GM21423 (cell line): ENCODE results near the gene DCST1.

Source experiments
- ATAC-seq: cut with Tn5 transposase; IDR thresholded peaks from one replicate; pipeline ENCODE4 v1.9.1; 2021; ENCODE audit warnings: mild to moderate bottlenecking, moderate library complexity; ENCODE audit not compliant: unreplicated experiment

The DCST1 gene

GRCh38 chr1:155070721-155071569, 37.3 kb downstream of the DCST1 start:
- ATAC-seq, result peak; percentile 76

DNA sequence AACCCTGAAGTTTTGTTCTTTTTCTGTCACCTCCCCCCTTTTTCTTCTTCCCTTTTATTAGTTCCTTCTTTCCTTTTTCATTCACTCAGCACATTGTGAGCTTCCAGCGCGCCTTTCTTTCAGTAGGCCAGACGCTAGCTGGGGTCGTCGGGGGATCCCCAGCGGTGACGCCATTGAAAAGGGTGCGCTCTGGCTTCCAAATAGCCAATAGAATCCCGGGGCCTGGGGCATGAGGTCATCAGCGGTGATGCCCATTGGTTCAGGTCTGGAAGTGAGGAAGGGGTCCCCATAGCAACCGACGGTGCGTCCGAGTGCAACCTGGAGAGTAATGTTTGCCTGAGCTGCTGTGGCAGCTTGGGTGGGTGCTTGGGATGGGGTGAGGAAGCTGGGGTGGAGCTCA, 38.1 kb downstream of the DCST1 start:
- ATAC-seq, result no peak

DNA sequence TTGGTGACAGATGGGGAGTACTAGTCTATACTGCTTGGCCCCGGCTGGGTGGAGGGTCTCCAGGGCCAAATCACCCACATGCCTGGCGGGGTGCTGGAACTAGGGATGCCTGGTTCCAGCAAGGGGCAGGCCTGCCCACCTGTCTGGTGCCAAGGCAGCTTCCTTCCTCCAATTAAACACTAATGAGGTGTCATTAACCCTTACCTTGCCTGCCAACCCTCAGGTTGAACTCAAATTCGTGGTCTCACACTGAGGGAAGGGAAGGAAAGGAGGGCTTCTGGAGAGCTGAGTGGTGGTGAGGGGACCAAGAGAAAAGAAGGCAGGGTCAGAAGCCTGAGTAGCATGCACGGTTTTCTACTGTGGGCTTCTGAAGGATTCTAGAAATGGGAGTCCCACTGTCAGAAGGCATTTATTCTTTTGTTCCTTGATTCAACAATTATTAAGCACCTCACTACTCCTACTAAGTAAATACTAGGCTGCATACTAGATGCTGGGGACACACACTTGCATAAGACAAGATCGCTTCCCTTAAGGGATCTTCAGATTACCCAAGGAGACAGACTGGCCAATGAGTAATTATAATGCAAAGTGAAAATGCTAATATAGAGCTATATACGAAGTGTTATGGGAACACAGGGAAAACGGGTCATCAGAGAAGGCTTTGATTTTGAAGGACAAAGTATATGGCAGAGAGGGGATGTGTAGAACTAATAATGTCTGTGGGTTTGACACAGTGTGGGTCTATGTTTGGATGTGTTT, 39.1 kb downstream of the DCST1 start:
- no peak for ATAC-seq

DNA sequence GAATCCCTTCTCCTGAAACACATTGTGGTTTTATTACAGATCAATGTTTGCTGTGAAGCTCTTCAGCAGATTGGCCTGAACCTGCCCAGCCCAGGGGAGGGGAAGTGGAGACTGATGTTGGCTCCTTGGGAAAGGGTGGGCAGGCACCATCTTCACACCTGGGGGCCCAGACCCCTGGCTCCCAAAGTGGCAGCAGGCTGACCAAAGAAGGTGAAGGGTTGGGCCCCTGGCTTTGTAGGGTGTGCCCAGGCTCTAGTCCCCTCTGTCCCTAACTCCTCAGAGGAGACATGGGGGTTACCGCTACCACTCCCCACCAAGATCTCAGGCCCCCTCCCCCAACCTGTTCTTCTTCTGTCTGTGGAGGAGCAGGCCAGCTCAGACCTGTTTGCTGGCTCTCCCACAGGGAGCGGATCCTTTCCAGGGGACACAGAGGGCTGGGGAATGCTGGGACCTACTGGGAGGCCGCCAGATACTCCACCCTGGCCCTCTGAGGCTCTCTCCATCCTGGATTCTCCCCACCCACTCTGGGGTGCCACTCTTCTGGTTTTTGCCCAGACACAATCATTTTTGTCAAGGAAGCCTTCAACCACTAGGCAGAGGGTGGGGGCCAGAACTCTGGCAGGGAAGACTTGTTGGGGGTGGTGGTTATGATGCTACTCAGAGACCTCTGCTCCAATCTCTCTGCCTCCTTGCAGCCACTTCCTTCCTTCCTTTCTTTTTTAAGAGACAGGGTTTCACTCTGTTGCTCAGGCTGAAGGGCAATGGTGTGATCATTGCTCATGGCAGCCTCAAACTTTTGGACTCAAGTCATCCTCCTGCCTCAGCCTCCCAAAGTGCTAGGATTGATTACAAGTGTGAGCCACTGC, 40.0 kb downstream of the DCST1 start:
- ATAC-seq, result no peak

GRCh38 chr1:155075535-155075934, 41.9 kb downstream of the DCST1 start:
- ATAC-seq, result no peak

DNA sequence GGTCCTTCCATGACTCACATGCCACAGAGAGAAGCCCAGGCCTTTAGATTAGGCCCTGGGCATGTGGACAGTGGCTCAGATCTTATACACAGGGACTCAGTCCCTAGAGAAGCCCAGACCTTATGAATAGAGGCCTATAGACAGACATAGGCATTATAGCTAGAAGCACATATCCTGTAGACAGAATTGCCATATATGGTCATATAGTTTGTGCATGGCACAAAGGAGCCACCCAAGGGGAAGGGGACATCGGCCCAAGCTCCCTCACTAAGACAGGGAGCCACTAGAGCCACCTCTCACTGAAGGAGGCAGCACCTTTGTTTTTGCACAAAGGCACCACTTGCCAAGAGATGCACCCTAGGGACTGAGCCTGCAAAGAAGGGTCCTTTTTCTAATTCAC, 42.7 kb downstream of the DCST1 start:
- ATAC-seq, result no peak

DNA sequence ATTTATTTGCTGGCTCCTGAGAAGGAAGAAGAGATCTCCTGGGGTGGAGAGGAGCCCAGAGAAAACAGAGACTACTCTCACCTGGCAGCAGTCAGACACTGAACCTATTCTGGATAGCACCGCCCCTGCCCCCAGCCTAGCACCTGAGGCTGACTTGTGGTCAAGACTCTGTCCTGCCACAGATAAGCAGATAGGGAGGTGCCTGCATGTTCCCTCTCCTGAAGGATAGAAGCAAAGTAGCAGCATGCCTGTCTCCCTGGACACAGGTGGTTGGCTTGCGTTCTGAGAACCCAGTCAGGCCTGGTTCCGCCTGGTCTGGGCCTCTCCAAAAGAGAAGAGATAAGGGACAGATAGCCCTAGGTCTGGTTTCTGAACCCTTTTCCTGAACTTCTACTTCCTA, 43.7 kb downstream of the DCST1 start:
- no peak for ATAC-seq

DNA sequence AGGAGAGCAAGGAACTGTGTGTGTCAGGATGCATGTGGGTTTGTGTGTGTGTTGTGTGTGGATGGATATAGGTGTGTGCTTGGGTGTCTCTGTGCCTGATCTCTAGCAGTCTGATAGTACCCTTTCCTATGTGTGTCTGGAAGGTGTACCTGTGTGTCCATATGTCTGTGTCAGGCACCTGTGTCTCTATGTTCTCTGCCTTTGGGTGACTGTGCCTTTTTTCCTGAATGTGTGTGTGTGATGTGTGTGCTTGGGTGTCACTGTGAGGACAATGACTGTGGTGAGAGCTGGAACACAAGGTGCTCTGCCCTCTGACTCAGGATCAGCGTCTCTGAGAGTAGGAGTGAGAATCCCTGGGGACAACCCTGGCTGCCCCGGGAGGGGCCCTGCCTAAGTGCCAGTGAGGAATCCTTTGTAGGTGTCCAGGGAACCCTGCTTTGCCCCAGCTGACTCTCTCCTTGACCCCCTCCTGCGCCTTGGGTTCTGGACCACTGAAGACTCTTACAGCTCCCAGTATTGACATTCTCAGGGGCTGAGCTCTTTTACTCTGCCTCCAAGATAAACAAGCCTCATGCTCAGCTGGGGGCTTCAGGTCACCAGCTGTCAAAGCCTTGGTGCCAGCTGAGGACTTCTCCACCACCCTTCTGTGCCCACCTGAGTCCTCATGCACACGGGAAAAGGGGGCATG, 44.3 kb downstream of the DCST1 start:
- no peak for ATAC-seq

GRCh38 chr1:155078469-155079209, 45.0 kb downstream of the DCST1 start, which contains the start of gene EFNA3:
EFNA3 (plus strand) TSS chr1:155078837; CDS start chr1:155078942, 105 bp downstream.
- no peak for ATAC-seq

DNA sequence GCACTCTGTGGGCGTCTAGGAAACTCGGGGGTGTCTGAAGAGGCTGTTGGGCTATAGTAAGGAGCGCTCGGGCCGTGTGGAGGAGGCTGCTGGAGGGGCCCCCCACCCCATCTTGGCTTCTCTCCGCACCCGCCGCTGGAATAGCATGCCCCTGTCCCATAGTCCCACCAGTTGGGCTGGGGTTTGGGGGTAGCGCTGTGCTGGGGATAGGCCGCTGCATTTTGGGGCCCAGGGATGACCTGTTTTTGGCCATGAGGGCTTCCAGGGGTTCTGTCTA, 45.5 kb downstream of the DCST1 start:
- no peak for ATAC-seq

DNA sequence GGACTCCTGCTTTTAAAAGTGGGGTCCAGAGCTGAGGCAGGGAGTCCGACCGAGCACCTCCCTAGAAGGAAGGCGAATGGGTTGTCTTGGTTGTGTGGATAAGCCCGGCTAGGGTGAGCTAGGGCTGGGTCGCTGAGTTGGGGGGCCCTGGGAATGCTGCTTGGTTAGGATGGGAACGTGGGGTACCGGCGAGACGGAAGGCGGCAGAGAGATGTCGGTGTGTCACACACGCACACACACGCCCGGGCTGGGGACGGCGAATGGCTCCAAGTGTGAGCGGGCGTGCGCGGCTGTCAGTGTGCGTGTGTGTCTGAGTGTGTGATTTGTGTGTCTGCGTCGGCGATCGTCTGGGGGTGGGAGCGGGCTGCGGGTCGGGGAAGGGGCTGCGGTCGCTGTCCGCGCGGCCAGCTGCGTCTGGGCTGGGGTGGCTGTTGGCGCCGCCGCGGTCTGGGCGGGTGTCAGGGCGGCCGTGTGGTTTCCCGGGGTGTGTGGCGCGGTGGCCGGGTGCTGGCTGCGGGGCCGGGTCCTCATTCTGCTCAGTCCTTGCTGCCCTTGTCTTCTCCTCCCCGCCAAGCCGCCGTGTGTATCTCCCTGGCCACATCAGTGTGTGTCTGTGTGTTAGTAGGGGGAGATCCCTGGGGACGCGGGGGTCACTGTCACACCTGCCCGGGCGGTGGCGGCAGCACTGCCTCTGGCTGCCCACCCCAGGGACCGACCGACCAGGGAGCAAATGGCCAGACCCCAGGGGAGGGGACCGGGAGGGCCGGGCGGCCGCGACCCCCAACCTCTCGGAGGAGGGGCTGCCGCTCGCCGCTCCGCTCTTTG, 46.1 kb downstream of the DCST1 start:
- no peak for ATAC-seq

DNA sequence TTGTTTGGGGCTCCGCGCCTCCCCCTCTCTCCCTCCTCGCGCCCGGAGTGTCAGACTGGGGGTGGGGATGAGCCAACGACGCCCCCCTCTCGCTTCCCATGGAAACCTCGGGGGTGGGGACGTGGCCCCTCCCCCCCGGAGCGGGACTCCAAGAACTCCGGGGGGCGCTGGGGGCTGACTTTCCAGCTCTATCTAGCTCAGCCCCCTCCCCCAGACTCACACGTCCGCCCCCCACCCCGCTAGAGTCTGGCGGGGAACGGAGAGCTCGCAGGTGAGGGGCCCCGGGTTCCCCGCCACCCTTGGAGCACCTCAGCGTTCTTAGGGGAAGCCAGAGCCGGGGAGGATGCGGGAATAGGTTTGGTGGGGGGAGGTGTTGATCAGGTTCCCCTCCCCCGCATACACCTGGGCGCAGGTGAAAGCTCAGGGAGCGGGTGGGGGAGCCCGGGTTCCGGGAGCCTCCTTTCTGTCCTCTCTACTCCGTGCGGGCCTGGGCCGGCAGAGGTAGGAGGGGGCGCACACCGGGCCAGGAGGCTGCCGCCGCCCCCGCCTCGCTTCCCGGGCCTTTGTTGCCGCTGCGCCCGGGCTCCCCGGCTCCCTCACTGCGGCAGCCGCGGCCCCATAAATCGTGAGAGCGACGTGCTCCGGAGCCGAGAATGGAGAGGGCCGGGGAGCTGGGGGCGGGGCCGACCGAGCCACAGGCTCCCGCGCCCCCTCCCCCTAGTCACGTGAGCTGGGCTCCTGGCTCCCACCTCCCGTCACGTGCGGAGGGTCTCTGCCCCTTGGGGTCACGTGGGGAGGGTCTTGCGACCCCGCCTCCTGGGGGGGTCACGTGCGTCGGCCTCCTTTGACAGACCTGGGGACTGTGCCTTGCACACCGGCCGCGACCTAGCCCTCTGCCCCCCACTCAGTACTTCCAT, 46.9 kb downstream of the DCST1 start:
- no peak for ATAC-seq

DNA sequence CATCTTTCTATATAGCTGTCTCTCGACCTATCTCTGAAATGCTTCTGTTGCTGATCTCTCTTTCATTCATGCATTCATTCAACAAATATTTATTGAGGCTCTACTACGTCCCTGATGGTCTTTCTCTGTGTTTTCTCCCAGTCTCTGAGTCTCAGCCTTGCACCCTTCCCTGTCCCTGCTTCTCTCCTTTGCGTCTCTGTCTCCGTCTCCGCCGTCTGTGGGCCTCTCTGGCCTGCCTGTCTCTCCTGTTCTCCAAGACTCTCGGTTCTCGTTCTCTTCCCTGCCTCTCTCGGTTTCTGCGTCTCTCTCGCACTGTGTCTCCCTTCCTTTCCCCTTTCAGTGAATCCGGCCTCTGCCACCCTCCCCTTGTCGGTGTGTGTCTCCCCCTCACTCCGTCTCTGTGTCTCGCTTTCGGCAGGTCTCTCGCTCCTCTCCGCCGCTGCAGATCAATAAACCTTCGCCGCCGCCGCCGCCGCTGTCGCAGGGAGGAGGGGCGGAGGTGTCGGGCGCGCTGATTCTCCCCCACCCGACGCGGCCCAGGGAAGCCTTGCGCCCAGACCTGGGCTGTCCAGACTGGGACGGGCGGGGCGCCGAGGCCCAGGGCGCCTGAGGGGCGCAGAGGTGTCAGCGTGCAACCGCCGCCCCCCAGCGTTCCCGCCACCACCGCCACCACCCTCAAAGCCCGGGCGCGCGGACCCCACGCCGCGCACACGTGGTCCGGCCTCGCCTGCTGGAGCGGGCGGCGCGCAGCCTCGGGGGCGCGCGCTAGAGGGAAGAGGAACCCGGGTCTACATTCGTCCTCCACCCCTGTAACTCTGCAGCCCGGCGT, 48.1 kb downstream of the DCST1 start:
- no peak for ATAC-seq

DNA sequence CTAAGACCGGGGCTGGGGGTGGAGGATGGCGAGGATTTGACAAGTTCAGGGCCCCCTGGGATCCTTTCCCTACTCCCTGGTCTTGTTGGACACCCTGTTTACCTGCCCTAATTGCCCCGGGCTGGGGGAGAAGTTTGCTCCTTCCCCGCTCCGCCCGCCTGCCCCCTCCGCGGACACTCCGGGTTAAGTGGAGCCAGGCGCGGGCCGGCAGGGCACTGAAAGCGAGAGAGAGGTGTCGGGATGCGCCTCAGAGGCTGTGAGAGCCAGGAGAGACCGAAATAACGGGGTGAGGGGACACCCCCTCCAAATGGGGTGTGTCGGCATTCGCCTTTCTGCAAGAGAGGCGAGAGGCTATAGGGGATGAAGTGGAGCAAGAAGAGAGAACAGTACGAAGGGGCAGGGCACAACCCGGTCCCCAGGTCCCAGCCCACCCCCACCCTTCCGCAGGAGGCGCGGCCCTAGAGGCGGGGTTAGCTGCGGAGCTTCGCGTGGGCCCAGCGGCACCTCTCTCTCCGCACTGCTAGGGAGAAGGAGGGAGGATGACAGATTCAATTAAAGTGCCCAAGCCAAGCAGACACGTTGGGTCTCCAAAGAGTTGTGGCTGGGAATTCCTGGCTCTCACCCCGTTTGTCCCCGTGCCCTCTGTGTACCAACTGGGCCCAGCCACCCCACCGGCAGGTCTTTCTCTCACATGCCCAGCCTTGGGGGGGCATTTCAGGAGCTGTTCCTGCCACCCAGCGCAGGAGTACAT, 48.9 kb downstream of the DCST1 start:
- ATAC-seq, result no peak

DNA sequence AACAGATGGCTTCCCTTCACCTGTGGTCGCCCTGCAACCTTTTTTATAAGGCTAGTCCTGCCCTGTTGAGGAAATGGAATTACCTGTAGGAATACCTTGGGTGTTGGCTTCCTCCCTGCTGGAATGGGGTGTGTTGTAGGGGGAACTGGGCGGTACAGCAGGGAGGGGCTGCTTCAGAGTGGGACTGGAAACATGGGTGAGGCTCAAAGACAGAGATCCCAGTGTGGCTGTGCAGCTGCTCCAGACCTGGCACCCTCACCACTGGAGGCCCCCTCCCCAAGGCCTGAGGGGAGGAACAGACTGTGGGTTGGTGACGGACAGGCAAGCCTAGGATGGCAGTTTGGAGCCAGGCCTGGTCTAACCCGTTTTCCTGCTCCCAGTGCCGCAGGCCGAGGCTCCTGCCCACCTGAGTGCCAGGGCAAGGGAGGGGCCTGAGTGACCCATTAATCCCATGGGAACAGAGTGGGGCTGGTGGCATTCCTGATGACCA, 49.5 kb downstream of the DCST1 start:
- no peak for ATAC-seq

- no peak for ATAC-seq
These were observed 50.5 kb downstream of the DCST1 start for GRCh38 chr1:155083865-155084721.
